Fibroblast of skin of back (primary cell): Measurements from ENCODE around the gene RAB1B. TPM values are rescaled to one million over a fixed set of nuclear protein-coding genes. Genes with fewer than 3 reads are reported as not detected.

Source experiments
- DNase-seq: peaks from one replicate; pipeline ENCODE4 v3.0.0-alpha.2; 2013
- polyA plus RNA-seq, 2 experiments: library from polyadenylated mRNA; unstranded; fragments of 120-200 nt; gene quantifications; one replicate each; pipeline ENCODE4 v1.2.1, GENCODE V29; 2013; ENCODE audit not compliant: insufficient read length in 2 of 2

The RAB1B gene
- polyA plus RNA-seq (2013, experiment 1 of 2; ENCODE audit: insufficient read length), result 188 TPM
- polyA plus RNA-seq (2013, experiment 2 of 2; ENCODE audit: insufficient read length), result 126 TPM

DNA sequence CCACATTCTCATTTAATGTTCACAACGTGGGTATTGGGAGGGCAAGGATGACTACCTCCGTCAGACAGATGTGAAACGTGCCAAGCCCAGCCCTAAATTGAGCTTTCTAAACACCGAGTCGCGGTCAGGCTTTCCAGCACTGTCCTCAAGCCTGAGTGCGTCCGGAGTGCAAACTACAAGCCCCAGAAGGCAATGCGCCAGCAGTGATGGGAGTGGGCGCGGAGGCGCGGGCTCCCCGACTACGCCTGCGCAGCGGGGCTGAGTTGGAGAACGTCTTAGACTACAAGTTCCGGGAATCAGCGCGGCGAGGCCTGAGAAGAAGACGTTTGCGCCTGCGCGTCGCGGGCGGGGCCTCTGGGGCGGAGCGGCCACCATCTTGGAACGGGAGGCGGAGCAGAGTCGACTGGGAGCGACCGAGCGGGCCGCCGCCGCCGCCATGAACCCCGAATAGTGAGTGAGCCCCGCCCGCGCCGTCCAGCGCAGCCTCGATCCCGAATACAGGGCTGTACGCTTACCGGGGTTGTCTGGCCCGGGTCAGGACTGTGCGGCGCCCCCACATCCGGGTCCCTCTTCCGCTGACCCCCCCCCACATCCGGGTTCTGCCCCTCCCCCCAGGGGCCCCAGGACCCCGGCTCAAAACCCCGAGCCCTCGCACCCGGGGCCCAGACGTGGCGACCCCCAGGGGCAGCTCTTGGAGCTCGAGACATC, at the start of gene RAB1B:
RAB1B (plus strand) TSS at position 396 of the 708 bp plus-strand sequence; CDS start at position 437, 41 bp downstream.
- peak; percentile 99 for DNase-seq

DNA sequence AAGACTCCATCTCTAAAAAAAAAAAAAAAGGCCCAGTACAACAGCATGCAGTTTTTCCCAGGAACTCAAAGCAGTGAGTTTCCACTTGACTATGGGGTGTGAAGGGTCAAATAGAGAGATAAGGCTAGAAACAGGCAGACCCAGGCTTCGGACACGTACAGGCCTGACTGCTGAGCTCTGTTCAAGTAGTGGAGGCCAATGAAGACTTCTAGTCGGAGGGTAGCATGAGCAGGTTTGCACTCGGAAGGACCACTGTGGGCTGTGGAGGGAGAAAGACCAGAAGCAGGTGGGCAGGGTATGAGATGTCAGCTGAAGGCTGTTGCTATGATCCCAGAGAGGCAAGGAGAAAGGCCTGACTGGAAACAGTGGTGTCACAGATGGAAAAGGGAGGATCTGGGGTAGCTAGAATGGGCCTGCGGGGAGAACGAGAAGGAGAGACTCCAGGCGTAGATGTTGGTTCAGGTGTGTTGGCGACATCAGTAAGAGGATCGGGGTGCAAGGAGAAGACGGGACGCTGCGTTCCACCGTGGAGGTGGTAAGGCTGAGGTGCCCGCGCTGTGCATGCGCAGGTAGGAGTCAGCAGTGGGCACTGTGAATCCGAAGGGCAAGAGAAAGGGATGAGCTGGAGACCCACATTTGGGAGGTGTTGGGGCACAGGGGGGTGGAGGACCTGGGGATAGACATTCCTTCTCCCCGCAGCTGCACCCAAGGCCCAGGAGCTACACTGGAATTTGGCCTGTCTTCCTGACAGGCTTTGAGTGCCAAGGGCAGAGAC, 49.4 kb upstream of the RAB1B start:
- no peak for DNase-seq

DNA sequence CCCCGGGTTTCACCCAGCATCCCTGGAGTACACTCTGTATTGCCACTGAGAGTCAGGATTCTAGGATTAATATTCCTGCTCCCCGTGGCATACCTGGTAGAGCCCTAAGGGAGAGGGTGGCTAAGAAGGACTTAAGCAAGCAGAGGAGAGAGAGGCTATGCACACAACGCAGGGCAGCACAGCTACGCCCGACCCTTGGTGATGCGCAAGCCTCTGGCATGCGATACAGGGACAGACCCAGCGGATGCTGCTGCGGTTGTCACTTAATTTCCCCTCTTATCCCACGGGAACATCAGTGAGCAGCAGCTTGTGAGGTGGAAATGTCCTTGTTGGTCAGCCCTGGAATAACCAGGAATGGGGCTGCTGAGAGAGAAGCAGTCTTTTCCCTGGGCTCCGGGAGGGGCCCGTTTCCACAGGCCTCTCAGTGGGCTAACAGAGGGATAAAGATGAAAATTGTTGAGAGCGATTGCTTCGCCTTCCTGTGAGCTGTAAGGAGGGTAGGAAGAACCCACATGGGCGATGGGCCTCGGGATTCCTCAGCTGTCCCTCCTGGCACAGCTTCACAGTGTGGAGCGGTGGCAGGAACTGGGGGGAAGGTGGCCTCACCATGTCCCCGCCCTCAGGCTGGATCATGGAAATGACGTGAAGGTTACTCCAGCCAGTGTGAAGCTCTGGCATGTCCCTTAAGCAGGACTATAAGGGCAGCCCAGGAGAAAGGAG, 48.4 kb upstream of the RAB1B start:
- DNase-seq, result no peak

DNA sequence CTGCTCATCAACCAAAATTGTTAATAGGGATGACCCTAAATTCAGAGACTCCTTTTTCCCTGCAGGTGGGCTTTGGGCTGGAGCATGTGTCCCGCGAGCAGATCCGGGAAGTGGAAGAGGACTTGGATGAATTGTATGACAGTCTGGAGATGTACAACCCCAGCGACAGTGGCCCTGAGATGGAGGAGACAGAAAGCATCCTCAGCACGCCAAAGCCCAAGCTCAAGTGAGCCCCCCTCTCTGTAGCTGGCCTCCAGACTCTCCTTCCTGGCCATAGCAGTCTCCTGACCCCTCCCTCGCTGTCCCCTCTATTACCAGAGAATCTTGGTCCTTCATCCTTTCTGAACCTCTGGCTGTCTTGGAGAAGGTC, 47.9 kb upstream of the RAB1B start:
- no peak for DNase-seq

DNA sequence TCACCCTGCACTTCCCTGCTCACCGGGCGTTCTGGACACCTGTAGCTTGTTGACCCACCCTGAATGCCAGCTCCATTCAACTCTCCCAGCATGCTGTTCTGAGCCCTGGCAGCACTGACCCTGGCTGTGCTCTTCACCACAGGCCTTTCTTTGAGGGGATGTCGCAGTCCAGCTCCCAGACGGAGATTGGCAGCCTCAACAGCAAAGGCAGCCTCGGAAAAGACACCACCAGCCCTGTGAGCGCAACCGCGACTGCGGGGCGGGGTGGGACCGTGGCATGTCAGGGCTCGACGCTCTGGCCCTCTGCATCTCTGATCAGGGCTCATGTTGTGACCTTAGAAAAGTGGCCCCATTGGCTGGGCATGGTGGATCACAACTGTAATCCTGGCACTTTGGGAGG, 47.4 kb upstream of the RAB1B start:
- DNase-seq, result no peak

DNA sequence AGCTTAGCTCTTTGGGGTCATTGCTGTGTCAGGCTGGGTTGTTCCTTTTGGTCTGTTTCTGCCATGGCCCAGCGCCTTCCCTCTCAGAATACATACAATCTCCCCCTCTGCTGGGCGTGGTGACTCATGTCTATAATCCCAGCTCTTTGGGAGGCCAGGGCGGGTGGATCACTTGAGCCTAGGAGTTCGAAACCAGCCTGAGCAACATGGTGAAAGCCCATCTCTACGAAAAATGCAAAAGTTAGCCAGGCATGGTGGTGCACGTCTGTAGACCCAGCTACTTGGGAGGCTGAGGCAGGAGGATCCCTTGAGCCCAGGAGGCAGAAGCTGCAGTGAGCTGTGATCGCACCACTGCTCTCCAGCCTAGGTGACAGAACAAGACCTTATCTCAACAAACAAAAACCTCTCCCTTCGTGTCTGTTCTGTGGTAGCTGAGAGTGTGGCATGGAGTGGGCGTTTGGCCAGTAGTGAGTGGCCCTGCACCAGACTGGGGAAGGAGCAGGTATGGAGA, 46.7 kb upstream of the RAB1B start:
- peak; percentile 40 for DNase-seq

DNA sequence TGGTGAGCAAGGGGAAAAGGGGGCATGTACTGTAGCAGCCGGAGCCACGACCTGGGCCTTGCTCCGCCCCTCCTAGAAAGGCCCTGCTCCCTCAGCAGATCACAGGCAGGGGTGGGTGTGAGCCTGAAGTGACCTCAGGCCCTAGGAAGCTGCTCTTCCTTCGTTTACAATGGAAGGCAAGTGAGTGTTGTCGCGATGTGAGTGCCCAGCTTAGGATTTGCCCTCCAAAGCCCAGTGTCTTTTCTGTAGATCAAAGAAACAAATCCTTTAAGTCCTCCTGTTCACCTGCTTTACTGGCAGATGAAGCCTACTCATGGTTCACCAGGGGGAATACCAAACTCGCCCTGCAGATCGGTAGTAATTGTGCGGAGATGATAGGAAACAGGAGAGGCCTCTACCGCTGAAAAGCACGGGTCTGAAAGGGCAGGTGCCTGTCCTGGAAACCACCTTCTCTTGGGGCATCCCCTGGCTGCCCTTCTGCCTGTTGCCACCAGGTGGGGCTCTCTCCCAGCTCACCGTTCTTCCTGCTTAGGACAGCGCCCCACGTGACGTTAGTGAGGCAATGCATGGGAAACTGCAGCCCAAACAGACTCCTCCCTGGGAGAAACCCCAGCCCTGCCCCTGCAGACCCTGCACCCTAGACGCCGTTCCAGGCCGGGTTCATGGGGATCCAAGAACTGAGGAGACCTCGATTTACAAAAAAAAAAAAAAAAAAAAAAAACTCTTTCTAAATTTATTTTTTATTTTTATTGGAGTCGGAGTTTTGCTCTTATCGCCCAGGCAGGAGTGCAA, 45.9 kb upstream of the RAB1B start:
- DNase-seq, result peak; percentile 86

DNA sequence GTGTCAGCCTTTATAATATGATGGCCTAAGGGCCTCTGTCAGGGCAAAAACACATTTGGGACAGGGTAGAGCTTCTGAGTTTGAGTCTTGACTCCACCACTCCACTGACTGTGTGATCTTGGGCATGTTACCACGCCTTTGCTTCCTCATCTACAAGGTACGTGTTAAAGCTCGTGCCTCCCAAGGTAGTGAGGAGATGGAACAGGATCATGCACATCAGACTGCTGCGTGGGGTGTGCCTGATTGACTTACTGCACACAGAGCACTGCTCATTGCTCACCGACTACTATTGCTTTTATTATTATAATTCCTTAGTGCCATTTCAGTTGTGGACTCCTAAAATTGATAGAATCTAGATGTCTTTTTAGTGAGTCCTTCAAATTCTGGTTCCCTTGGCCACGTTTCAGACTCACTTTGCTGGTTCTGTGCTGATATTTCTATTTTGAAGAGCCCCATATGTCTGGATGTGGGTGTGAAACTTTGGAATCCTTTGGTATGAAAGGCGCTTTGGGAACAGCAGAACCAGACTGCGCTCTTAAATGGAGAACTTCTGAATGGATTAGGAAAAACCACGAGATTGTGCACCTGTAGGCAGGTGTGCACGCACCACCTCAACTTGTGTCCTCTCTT, 44.1 kb upstream of the RAB1B start:
- DNase-seq, result no peak

DNA sequence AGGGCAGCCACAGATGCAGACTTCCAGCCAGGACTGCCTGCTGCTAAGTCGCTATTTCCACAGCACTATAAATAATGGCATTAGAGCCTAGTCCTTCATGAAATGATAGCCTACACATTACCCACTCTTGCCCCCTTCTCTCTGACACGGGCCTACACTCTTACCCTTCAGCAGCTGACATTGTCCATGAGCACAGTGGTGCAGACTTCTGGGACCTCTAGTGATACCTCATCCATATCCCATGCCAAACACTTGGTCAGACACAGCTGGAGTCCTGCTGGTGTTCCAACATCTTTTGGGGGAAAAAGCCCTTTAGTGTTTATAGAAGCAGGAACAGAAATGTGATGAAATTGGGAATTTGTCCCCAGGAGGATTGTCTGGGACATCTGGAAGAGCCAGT, 43.4 kb upstream of the RAB1B start:
- DNase-seq, result no peak

DNA sequence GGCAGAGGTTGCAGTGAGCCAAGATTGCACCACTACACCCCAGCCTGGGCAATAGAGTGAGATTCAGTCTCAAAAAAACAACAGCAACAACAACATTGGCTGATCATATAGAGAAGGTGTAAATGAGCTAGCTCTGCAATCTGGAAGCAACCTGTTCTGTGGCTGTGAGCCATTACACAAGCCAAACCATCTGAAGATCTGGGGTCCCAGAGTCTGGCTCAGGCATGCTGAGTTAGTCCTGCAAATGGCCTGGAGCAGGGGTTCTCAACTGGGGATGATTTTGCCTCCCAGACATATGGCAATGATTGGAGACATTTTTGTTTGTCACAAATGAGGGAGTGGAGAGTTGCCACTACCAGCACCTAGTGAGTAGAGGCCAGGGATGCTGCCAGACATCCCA, 42.3 kb upstream of the RAB1B start:
- no peak for DNase-seq

DNA sequence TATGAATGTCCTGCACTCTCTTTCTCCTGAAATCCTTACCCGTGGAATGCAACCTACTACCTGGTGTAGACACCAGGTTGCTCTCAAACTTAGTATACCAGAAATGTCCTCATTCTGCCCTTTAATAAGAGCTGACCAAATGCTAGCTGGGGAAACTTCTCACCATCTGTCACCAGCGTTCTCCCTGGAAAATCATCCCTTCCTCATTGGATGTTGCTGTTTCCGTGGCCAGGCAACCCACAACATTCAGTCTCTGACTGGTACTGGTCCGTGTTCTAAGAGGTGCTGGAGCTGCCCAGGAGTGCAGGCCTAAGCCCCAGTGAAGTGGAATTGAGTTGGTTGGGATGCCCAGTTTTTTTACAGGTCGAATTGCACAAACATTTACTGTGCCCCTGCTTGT, 40.7 kb upstream of the RAB1B start:
- DNase-seq, result no peak

DNA sequence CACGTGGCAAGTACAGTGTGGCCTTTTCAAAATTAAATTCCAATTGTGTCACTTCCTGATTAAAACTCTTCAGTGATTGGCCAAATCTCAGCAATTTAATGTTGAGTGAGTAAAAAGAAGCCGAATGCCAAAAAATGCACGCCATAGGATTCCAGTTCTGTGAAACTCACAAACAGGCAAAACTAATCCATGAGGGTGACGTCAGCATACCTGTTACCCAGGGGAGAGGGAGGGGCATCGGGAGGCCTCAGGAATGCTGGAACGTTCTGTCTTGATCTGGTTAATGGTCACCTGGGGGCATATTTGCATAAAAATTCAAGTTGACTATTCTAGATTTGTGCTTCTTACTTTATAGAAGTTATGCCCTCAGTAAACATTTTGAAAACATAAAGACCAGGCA, 39.9 kb upstream of the RAB1B start:
- DNase-seq, result no peak

DNA sequence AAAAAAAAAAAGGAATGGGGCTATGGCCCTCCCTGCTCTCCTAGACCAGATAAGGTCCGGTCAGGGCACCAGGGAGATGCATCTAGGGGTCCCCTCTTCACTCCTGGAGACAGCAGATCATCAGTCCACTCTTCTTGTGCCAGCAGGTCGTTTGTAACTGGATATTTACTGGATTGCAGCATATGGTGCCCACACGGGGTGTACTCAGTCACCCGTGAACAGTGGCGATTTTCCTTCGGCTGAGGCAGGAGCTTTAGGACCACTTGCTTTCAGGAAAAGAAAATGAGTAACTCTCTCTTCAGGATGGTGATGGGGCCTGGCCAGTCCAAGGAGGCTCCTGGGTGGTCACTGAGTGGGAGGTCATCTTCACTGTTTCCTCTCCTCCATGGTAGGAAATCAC, 38.3 kb upstream of the RAB1B start:
- no peak for DNase-seq

DNA sequence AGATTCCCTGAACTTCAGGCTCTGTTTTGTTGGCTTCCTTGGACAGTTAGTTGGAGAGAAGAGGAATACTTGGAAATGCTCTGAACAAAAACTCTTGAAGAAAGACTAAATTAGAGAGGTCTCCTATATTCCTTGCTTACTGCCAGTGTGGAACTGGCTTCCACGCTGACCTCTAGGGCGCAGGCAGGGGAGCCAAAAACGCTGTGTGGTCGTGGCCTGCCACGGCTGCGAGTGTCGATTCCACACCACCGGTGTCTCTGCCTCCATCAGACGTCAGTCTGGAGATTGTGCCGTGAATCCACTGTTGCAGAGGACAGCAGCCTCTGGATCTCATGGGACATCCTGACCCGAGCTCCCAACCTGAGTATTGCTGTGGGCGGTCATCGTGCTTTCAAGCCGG, 37.5 kb upstream of the RAB1B start:
- no peak for DNase-seq

DNA sequence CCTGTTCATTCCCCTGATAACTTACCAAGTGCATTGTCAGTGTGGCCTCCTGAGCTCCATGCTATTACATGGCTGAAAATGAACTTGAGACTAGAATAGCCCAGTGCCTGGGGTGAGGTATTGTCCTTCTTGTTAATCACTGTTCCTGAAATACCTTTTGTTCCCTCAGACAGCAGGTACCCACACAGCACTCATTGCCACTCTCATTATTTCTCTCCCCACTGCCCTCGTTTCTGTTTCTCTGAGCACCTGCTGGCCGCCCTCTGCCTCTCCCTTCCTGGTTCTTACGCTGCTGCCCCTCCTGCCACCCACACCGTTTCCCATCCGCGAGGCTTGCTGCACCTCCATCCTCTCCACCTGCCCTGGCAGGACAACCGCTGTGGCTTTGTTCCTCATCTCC, 36.9 kb upstream of the RAB1B start:
- no peak for DNase-seq

DNA sequence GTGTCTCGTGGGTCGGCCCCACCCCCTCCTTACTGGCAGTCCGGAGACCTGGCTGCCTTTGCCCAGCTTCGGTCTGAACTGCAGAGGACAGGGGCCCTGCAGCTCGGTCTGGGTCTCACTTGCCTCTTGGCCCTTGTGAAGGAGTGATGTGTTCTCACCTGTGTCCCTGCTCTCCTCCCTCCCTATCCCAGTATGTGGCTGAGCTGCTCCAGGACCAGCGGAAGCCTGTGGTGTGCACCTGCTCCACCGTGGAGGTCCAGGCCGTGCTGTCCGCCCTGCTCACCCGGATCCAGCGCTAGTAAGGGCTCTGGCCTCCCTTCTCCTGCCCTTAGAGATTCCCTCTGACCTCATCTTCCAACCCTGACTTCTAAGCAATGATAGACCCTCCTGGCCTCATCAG, 35.7 kb upstream of the RAB1B start:
- no peak for DNase-seq

DNA sequence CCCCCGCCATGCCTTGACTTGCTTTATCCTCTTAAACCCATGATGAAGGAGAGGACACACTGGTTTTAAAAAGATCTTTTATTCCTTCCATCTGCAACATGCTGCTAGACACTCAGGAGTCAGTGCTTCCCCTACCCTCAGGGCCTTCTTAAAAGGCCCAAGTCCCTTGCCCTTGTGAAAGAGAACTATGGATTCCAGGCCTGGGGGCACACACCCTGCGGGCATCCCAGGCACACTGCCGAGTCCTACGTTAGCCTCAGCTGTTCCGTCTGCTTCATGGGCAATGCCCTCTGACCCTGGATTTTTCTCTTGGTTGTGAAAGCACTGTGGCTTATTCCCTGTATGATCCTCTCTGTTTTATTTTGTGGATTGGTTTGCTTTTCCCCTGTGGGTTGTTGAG, 35.1 kb upstream of the RAB1B start:
- DNase-seq, result no peak

DNA sequence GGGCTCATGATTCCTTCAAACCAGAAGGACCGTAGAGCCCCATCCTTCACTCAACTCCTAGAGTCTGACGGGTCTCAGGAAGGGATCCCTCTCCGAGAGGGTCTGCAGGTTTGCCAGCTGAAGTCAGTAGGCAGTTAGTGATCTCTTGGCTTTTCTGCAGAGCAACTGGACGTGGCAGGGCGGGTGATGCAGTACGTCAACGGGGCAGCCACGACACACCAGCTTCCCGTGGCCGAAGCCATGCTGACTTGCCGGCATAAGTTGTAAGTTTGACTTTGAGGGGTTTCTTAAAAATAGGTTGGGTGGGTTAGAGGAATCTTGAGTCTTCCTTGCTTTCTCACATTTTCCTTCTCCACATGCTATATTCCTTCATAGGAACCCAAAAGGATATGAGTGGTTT, 33.3 kb upstream of the RAB1B start:
- DNase-seq, result no peak

DNA sequence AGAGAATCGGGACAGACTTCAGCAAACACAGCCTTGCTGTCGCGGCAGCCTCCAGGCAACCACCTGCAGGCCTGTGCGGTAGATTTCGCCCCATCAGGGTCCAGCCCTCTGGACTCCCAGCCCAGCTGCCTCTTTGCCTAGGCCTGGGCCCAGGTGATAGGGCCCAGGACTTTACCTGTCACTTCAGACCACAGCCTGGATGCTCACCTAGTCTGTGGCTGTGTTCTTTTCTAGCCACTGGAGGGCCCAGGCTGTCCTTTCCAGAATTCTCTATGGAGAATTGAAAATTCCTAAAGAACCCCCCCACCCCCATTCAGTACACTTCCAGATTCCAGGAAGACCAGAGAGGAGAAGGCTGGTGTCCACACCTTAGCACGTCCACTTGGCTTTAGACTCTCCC, 30.6 kb upstream of the RAB1B start:
- no peak for DNase-seq

DNA sequence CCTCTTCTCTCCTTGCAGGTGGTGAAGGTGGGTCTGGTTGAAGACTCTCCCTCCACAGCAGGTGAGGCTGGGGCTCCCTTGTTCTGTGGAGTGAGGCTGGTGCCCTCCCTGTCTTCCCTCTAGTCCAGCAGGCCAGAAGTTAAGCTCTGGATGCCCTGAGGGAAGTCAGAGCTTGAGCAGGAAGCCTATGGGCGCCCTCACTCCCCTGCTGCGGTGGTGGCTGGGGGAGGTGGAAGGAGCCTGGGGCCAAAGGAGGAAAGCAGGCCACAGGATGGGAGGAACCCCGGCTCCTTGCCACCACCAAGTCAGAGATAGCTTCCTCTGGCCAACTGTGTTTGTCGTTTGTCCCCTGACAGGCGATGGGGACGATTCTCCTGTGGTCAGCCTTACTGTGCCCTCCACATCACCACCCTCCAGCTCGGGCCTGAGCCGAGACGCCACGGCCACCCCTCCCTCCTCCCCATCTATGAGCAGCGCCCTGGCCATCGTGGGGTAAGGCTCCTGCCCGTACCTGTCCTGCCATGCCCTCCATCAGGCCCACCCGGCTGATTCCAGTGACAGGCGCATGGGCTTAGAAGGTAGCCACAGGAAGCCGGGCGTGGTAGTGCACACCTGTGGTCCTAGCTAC, 29.5 kb upstream of the RAB1B start:
- DNase-seq, result no peak

DNA sequence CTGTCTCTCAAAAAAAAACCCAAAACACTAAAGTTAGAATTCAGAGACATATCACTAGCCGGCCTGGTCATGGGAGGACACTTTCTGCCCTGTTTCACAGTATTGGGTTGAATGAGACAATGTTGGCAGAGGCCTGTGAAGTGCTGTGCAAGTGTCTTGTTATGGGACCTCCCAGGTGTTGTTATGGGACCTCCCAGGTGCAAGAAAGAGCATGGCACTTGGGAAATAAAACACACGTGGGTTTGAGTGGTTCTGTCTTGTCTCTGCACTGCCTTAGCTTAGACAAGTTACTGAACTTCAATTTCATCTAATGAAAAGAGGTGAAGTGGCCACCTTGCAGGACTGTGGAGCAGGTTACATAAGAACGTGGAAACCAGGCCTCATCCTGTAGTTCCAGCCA, 28.9 kb upstream of the RAB1B start:
- DNase-seq, result no peak
